Measurements from ENCODE around the gene ADAP1. TPM values are rescaled to one million over a fixed set of nuclear protein-coding genes. Genes with fewer than 3 reads are reported as not detected.

ADAP1 gene
- total and polyA plus RNA-seq, 2 of the 13 experiments (the other 11 are each of a cell fraction or from before 2014, with no cell fraction given), result 10.5 to 24.6 TPM

DNA sequence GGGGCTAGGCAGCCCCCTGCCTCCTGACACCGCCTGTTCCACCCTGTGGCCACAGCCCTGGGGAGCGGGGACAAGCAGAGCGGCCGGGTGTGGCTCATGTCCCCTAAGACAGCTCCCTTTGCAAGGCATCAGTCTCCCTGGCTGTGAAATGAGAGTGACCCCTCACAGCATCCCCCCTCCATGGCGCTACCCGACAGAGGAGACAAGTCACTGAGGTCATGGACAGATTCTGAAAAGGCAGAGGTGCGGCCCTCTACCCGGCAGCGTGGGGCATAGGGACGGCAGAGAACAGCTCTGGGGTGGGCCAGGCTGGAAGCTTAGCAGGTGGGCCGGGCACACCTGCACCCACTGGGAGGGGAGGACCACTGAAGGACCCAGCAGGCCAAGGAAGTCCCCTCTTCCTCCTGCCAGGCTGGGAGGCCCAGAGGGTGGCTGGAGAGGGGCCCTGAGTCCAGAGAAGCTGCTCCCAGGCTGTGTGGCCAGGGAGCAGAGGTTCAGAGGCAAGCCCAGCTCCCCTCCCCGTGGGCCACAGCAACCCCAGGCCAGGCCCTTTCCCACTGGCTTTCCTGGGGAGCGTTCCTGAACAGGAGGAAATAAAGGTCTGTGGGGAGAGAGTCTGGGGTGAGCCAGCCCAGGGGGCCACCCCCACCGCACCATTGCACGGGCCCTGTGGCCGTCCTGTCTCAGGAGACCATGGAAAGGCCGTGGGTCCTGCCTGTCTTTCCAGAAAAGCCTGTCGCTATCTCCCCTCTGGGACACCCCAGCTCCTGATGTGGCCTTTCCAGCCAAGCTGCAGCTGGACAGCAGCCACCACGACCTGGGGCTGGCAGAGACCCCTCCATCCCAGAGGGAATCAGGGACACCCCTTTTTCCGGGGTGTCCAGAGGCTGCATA lies 1.7 kb downstream of the ADAP1 start (continued):
- no peak for TF ChIP-seq ZFP36L1 (CRISPR knock-in tag; IDR thresholded peaks at IDR 0.05)
- no peak for TF ChIP-seq MBD4 (IDR thresholded peaks at IDR 0.05; ENCODE audit: borderline replicate concordance, low read length)
- TF ChIP-seq, protein P1, sequence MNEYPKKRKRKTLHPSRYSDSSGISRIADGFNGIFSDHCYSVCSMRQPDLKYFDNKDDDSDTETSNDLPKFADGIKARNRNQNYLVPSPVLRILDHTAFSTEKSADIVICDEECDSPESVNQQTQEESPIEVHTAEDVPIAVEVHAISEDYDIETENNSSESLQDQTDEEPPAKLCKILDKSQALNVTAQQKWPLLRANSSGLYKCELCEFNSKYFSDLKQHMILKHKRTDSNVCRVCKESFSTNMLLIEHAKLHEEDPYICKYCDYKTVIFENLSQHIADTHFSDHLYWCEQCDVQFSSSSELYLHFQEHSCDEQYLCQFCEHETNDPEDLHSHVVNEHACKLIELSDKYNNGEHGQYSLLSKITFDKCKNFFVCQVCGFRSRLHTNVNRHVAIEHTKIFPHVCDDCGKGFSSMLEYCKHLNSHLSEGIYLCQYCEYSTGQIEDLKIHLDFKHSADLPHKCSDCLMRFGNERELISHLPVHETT (CRISPR knock-in tag; conservative IDR thresholded peaks at IDR 0.05), result no peak
- TF ChIP-seq, protein P2, sequence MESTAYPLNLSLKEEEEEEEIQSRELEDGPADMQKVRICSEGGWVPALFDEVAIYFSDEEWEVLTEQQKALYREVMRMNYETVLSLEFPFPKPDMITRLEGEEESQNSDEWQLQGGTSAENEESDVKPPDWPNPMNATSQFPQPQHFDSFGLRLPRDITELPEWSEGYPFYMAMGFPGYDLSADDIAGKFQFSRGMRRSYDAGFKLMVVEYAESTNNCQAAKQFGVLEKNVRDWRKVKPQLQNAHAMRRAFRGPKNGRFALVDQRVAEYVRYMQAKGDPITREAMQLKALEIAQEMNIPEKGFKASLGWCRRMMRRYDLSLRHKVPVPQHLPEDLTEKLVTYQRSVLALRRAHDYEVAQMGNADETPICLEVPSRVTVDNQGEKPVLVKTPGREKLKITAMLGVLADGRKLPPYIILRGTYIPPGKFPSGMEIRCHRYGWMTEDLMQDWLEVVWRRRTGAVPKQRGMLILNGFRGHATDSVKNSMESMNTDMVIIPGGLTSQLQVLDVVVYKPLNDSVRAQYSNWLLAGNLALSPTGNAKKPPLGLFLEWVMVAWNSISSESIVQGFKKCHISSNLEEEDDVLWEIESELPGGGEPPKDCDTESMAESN (CRISPR knock-in tag; conservative IDR thresholded peaks at IDR 0.05), result 0 out of 2 replicates have a peak, but pooled peaks have one; percentile 42
- TF ChIP-seq, protein P3, sequence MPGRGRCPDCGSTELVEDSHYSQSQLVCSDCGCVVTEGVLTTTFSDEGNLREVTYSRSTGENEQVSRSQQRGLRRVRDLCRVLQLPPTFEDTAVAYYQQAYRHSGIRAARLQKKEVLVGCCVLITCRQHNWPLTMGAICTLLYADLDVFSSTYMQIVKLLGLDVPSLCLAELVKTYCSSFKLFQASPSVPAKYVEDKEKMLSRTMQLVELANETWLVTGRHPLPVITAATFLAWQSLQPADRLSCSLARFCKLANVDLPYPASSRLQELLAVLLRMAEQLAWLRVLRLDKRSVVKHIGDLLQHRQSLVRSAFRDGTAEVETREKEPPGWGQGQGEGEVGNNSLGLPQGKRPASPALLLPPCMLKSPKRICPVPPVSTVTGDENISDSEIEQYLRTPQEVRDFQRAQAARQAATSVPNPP (CRISPR knock-in tag; IDR thresholded peaks at IDR 0.05), result no peak
- TF ChIP-seq CHCHD3 (CRISPR knock-in tag; IDR thresholded peaks at IDR 0.05), result 0 out of 2 replicates have a peak, but pooled peaks have one; percentile 13
- no peak for TF ChIP-seq ZNF749 (CRISPR knock-in tag; IDR thresholded peaks at IDR 0.05; ENCODE audit: borderline replicate concordance)
- TF ChIP-seq, protein P4, sequence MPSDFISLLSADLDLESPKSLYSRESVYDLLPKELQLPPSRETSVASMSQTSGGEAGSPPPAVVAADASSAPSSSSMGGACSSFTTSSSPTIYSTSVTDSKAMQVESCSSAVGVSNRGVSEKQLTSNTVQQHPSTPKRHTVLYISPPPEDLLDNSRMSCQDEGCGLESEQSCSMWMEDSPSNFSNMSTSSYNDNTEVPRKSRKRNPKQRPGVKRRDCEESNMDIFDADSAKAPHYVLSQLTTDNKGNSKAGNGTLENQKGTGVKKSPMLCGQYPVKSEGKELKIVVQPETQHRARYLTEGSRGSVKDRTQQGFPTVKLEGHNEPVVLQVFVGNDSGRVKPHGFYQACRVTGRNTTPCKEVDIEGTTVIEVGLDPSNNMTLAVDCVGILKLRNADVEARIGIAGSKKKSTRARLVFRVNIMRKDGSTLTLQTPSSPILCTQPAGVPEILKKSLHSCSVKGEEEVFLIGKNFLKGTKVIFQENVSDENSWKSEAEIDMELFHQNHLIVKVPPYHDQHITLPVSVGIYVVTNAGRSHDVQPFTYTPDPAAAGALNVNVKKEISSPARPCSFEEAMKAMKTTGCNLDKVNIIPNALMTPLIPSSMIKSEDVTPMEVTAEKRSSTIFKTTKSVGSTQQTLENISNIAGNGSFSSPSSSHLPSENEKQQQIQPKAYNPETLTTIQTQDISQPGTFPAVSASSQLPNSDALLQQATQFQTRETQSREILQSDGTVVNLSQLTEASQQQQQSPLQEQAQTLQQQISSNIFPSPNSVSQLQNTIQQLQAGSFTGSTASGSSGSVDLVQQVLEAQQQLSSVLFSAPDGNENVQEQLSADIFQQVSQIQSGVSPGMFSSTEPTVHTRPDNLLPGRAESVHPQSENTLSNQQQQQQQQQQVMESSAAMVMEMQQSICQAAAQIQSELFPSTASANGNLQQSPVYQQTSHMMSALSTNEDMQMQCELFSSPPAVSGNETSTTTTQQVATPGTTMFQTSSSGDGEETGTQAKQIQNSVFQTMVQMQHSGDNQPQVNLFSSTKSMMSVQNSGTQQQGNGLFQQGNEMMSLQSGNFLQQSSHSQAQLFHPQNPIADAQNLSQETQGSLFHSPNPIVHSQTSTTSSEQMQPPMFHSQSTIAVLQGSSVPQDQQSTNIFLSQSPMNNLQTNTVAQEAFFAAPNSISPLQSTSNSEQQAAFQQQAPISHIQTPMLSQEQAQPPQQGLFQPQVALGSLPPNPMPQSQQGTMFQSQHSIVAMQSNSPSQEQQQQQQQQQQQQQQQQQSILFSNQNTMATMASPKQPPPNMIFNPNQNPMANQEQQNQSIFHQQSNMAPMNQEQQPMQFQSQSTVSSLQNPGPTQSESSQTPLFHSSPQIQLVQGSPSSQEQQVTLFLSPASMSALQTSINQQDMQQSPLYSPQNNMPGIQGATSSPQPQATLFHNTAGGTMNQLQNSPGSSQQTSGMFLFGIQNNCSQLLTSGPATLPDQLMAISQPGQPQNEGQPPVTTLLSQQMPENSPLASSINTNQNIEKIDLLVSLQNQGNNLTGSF (CRISPR knock-in tag; IDR thresholded peaks at IDR 0.05), result 0 out of 2 replicates have a peak, but pooled peaks have one; percentile 15
- TF ChIP-seq, protein P5, sequence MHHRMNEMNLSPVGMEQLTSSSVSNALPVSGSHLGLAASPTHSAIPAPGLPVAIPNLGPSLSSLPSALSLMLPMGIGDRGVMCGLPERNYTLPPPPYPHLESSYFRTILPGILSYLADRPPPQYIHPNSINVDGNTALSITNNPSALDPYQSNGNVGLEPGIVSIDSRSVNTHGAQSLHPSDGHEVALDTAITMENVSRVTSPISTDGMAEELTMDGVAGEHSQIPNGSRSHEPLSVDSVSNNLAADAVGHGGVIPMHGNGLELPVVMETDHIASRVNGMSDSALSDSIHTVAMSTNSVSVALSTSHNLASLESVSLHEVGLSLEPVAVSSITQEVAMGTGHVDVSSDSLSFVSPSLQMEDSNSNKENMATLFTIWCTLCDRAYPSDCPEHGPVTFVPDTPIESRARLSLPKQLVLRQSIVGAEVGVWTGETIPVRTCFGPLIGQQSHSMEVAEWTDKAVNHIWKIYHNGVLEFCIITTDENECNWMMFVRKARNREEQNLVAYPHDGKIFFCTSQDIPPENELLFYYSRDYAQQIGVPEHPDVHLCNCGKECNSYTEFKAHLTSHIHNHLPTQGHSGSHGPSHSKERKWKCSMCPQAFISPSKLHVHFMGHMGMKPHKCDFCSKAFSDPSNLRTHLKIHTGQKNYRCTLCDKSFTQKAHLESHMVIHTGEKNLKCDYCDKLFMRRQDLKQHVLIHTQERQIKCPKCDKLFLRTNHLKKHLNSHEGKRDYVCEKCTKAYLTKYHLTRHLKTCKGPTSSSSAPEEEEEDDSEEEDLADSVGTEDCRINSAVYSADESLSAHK (CRISPR knock-in tag; IDR thresholded peaks at IDR 0.05; ENCODE audit: borderline replicate concordance), result no peak
- TF ChIP-seq, protein P6, sequence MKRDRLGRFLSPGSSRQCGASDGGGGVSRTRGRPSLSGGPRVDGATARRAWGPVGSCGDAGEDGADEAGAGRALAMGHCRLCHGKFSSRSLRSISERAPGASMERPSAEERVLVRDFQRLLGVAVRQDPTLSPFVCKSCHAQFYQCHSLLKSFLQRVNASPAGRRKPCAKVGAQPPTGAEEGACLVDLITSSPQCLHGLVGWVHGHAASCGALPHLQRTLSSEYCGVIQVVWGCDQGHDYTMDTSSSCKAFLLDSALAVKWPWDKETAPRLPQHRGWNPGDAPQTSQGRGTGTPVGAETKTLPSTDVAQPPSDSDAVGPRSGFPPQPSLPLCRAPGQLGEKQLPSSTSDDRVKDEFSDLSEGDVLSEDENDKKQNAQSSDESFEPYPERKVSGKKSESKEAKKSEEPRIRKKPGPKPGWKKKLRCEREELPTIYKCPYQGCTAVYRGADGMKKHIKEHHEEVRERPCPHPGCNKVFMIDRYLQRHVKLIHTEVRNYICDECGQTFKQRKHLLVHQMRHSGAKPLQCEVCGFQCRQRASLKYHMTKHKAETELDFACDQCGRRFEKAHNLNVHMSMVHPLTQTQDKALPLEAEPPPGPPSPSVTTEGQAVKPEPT (CRISPR knock-in tag; IDR thresholded peaks at IDR 0.05; ENCODE audit: low read depth), result no peak
- TF ChIP-seq ZNF136 (CRISPR knock-in tag; IDR thresholded peaks at IDR 0.05; ENCODE audit: low read depth), result no peak
- TF ChIP-seq TBP (CRISPR knock-in tag; IDR thresholded peaks at IDR 0.05), result no peak
- TF ChIP-seq HNF4A (CRISPR knock-in tag; IDR thresholded peaks at IDR 0.05), result no peak
